Parathyroid adenoma (tissue), 2 donors: Measurements from ENCODE around the gene MS4A15.

ENCODE experiments used
- H2AFZ ChIP-seq: fragments of 300-600 bp; sonication (generic); one replicate; pipeline ENCODE4 v1.7.0; 2017; ENCODE audit warnings: antibody characterized with exemption, mild to moderate bottlenecking
- H3K27ac ChIP-seq: fragments of 300-600 bp; sonication (generic); one replicate; pipeline ENCODE4 v1.7.0; 2017
- H3K27me3 ChIP-seq: fragments of 300-600 bp; sonication (generic); one replicate; pipeline ENCODE4 v1.7.0; 2017; ENCODE audit warnings: low read length; ENCODE audit not compliant: control insufficient read depth, insufficient read depth
- H3K36me3 ChIP-seq: fragments of 300-600 bp; sonication (generic); one replicate; pipeline ENCODE4 v1.7.0; 2017; ENCODE audit warnings: low read length; ENCODE audit not compliant: control insufficient read depth, insufficient read depth
- H3K4me1 ChIP-seq: fragments of 300-600 bp; sonication (generic); one replicate; pipeline ENCODE4 v1.7.0; 2017; ENCODE audit warnings: control low read depth
- H3K4me2 ChIP-seq: fragments of 300-600 bp; sonication (generic); one replicate; pipeline ENCODE4 v1.7.0; 2017; ENCODE audit warnings: low read length
- H3K4me3 ChIP-seq: fragments of 300-600 bp; sonication (generic); one replicate; pipeline ENCODE4 v1.7.0; 2017; ENCODE audit warnings: low read depth, low read length
- H3K79me2 ChIP-seq: fragments of 300-600 bp; sonication (generic); one replicate; pipeline ENCODE4 v1.7.0; 2017; ENCODE audit warnings: control low read depth
- H3K9ac ChIP-seq: fragments of 300-600 bp; sonication (generic); one replicate; pipeline ENCODE4 v1.7.0; 2017; ENCODE audit warnings: mild to moderate bottlenecking
- H3K9me3 ChIP-seq: fragments of 300-600 bp; sonication (generic); one replicate; pipeline ENCODE4 v1.7.0; 2017; ENCODE audit warnings: low read length; ENCODE audit not compliant: control insufficient read depth
- CTCF ChIP-seq: fragments of 300-600 bp; sonication (generic); IDR thresholded peaks from one replicate; pipeline ENCODE4 v1.7.0; 2017; ENCODE audit warnings: antibody characterized with exemption, mild to moderate bottlenecking
- donor health status: primary hyperparathyroidism.

Gene MS4A15

DNA sequence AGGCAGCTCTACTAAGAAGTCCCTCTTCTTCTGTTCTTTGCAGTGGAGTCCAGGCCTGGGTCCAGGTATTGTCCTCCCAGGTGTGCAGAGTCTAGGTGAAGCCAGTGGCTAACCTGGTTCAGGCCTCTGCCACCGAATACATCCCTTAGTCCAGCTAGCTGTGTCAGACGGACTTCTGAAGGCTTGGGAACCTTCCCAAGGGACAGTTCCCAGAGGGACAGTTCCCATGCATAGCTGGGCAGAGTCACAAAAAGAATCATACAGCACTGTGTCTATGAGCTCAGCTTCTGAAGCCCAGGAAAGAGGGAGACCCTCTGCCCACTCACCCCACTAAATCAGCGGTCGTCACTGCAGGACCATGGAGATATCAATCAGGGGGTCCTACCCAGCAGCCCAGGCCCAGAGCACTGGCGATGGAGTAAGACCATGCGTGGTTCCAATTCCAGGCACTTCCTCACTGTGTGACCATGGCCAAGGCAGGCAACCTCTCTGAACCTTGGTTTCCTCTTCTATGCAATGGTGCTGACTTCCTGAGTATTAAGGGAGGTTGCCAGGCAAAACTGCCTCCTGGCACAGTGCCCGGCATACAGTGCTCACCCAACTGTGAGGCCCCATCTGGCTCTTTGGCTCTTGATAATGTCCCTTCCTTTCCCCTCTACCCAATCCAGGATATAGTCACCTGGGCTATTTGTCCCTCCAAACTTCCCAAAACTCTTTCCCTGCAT lies 31.9 kb downstream of the MS4A15 start:
- no peaks in the 10 kb centered on the region for H3K9me3 ChIP-seq

GRCh38 chr11:60790726-60791125 lies 34.1 kb downstream of the MS4A15 start:
- no peak overlapping the region for H3K4me2 ChIP-seq
- no peak overlapping the region for H3K27ac ChIP-seq
- no peak overlapping the region for H2AFZ ChIP-seq
- H3K9ac ChIP-seq: no peak overlapping the region
- H3K4me3 ChIP-seq: no peak overlapping the region
- no peaks in the 10 kb centered on the region for H3K9me3 ChIP-seq
- no peaks in the 10 kb centered on the region for H3K79me2 ChIP-seq
- no peaks in the 10 kb centered on the region for H3K4me1 ChIP-seq
- no peaks in the 10 kb centered on the region for H3K36me3 ChIP-seq
- no peak for TF ChIP-seq CTCF
- no peaks in the 10 kb centered on the region for H3K27me3 ChIP-seq

More for the DNA sequence above, 31.9 kb downstream of the MS4A15 start:
- Histone ChIP-seq H3K79me2 (no peaks in the 10 kb centered on the region), H3K4me3 (no peak overlapping the region), H3K27ac (no peak overlapping the region), H3K36me3 (no peaks in the 10 kb centered on the region), H3K9ac (no peak overlapping the region), H3K4me1 (no peaks in the 10 kb centered on the region), H3K27me3 (no peaks in the 10 kb centered on the region), H2AFZ (no peak overlapping the region), H3K4me2 (no peak overlapping the region)
- no peak for TF ChIP-seq CTCF

DNA sequence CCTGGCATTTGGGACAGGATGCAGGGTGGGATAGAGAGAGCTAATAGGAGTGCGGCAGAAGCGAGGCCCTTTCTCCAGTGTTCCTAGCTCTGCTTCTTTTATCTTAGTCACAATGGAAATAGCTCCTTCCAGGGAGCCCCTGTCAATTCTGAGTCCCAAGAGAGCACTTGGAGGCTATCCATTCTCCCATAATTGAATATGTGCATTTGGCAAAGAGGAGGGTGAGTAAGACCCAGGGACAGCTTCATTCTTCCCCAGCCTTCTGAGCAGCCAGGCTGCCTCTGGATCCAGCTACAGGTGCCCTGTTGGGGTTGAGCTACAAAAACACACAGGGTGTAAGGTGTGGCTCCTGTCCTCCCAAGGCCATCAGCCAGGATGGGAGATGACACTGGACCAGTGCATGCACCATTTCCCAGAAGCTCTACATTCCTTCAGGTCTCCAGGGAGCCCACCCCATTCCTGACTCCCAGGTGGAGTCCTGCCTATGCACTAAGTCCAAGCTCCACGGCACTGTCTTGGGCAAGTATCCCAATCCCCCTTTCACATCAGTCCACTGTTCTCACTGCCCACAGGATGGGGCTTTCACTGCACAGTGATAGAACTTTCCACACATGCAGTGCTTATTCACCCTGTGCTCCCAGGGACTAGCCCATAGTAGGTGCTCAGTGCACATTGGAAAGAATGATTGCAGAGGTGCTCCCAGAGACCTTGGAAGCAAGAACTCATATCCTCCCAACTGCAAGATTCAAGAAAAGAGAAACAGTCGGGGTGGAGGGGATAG lies 34.7 kb downstream of the MS4A15 start:
- no peak overlapping the region for H3K4me2 ChIP-seq
- no peaks in the 10 kb centered on the region for H3K27me3 ChIP-seq
- no peak overlapping the region for H3K4me3 ChIP-seq

GRCh38 chr11:60792521-60792920 lies 35.9 kb downstream of the MS4A15 start:
- no peak for TF ChIP-seq CTCF
- Histone ChIP-seq H3K27ac (no peak overlapping the region), H3K36me3 (no peaks in the 10 kb centered on the region), H3K4me1 (no peaks in the 10 kb centered on the region), H3K9ac (no peak overlapping the region), H3K4me2 (no peak overlapping the region), H3K27me3 (no peaks in the 10 kb centered on the region), H2AFZ (no peak overlapping the region), H3K4me3 (no peak overlapping the region), H3K79me2 (no peaks in the 10 kb centered on the region), H3K9me3 (no peaks in the 10 kb centered on the region)

More for the DNA sequence above, 34.7 kb downstream of the MS4A15 start:
- H3K27ac ChIP-seq: no peak overlapping the region
- H3K79me2 ChIP-seq: no peaks in the 10 kb centered on the region
- no peak for TF ChIP-seq CTCF
- H3K4me1 ChIP-seq: no peaks in the 10 kb centered on the region
- H3K9ac ChIP-seq: no peak overlapping the region
- H3K9me3 ChIP-seq: no peaks in the 10 kb centered on the region
- H3K36me3 ChIP-seq: no peaks in the 10 kb centered on the region
- no peak overlapping the region for H2AFZ ChIP-seq
